OCI-M2 (cell line): ENCODE results near the gene GLP1R.
"Not testable (repeated sequence)": the region's sequence is repeated elsewhere in the genome, so short reads cannot be mapped to it uniquely, and the experiment has no call there.

ENCODE experiments used
- DNase-seq: peaks from one replicate; lab custom pipeline; 2025; ENCODE audit not compliant: unreplicated experiment; lab: John Stamatoyannopoulos, UW

The GLP1R gene

GRCh38 chr6:39118921-39119320, 70.3 kb downstream of the GLP1R start:
- DNase-seq, result no peak

- no peak for DNase-seq
Observed at GRCh38 chr6:39124114-39124513, 75.5 kb downstream of the GLP1R start.

DNA sequence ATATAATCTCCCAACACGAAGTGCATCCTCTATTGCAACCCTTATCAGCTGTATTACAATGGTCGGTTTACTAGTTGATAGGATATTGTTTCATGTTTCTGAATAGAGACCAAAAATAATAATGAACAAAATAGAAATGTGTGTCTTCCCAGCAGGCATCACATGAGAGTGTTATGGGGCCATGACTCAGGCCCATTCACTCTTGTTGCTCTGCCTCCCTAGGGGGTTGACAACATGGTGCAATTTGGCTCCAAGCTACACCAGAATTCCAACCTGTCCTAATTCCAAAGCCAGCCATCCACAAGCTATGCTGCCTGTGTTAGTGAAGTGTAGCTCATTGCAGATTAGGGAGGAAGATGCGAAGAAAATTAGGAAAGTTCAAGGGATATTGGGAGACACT, 79.5 kb downstream of the GLP1R start:
- no peak for DNase-seq

GRCh38 chr6:39128832-39129231, 80.3 kb downstream of the GLP1R start:
- DNase-seq, result no peak

DNA sequence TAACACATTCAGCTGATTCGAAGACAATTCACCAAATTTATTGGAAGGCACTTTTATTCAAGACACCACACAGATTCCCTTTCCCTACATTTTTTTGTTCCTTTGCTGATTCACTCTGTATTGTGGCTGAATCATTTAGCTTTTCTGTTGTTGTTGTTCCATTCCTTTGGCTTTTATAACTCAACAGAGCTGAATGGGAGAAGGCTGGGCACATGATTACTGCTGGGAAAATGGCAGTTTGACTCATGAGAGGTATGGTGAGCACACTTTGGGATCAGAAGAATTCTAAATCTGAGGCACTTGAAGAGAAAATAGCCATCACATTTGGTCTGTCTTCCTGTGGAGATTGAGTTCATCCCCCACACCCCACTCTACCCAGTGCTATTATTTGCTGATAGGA, 82.1 kb downstream of the GLP1R start:
- no peak for DNase-seq

DNA sequence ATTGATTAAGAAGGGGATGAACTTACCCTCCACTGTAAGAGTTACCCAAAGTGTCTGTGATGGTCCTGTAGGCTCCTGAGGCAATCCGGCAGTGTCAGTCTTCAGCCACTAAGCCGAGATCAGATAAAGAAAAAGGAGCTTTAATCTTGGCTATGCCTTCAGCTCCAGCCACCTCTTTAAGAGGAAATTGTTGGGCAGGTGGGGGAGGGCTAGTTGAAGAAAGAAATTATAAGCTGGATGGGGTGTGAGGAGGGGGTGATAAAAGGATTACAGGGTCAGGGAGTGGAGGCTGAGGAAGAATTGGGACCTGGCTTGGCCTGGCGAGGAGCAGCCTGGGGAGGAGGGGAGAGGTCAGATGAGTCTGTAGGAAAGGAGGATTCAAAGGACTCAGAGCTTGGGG, 86.2 kb downstream of the GLP1R start:
- not testable (repeated sequence) for DNase-seq

DNA sequence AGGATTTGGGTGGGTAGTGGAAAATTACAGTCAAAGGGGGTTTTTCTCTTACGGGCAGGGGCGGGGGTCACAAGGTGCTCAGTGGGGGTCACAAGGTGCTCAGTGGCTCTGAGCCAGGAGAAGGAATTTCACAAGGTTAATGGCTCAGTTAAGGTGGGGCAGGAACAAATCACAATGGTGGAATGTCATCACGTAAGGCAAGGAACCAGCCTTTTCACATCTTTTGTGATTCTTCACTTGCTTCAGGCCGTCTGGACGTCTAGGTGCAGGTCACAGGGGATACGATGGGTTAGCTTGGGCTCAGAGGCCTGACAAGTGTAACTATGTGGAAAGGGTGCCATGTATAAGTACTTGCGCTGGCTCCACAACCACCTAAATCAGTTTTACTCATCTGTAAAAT, 87.6 kb downstream of the GLP1R start:
- DNase-seq, result not testable (repeated sequence)

- DNase-seq, result peak; percentile 25
Observed at GRCh38 chr6:39137245-39137644, 88.7 kb downstream of the GLP1R start.
